HG02678 (cell line): ENCODE data around the gene NOL4L.
A peak's percentile ranks its signal among the peaks of the same experiment; 100 is the strongest.

Experiments
- ATAC-seq: cut with Tn5 transposase; IDR thresholded peaks from one replicate; pipeline ENCODE4 v1.9.1; 2021; ENCODE audit warnings: mild to moderate bottlenecking, moderate library complexity; ENCODE audit not compliant: unreplicated experiment

The NOL4L gene, protein sequence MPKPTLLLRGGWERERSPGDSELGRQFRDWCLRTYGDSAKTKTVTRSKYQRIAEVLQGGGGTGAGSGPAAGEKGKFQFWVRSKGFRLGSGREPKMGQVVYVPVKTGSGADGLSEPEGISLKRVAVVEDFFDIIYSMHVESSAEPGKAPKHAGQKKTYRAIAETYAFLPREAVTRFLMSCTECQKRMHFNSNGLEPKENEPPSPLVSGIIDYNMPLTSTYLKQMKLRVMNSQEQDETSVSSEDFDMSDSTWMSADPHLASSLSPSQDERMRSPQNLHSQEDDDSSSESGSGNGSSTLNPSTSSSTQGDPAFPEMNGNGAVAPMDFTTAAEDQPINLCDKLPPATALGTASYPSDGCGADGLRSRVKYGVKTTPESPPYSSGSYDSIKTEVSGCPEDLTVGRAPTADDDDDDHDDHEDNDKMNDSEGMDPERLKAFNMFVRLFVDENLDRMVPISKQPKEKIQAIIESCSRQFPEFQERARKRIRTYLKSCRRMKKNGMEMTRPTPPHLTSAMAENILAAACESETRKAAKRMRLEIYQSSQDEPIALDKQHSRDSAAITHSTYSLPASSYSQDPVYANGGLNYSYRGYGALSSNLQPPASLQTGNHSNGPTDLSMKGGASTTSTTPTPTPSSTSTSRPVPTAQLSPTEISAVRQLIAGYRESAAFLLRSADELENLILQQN

DNA sequence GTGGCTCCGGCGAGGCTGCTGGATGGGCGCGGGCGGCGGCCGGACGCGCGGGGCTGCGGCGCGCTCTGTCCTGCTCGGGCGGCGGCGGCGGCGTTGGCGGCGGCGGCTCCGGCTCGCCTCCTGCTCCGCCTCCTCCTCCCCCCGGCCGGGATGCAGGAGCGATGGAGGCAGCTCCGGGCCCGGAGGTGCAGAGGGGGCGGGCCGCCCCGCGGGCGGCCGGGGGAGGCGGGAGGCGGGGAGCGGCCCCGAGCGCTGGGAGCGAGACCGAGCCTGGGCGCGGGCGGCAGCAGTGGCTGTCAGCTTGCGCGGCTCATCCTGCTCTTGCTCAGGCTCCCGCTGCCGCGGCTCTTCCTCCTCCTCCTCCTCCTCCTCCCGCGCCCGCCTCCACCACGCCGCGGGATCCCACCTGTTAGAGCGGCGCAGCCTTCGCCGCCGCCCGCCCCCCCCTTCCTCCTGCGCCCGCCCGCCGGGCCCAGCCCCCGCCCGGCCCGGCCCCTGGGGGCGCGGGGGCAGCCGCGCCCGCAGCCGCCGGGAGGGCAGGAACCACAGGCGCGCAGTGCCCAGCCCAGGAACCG lies at the start of gene NOL4L:
Gene NOL4L, minus strand, starts transcription at position 323 of the 575 bp plus-strand sequence. CDS start 443 bp downstream, outside the sequence.
- ATAC-seq, result peak; percentile 19

DNA sequence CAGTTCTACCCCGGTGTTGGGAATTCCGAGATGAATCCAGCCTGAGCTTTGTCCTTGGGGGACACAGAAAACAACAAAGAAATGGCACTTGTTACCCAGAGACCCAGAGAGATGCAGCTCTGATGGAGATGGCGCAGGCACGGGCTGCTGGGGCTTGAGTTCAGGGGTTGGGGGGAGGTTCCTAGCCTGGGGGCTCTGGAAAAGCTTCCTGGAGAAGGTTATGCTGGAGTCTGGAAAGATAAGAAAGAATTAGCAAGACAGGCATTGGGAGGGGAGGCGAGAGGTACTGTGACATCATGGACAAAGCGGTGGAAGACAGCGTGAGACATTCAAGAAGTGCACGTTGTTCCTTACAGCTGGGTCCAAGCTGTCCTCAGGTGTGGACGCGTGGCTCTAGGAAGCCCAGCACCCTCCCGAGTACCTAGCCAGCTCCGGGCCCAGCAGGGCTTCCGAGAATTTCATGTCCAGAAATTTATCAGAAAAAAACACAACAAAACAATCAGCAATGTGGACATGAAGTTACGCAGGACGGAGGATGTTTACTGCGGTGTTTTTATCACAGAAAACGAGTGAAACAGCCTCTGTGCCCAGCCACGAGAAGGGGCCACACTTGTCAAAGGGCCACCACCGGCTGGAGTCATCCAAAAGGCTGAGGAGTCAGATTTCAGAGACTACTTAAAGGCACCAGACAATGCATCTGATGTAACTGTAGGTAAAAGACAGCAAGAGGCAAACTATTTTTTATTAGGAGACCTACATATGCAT lies 49.1 kb upstream of the NOL4L start:
- ATAC-seq, result no peak

DNA sequence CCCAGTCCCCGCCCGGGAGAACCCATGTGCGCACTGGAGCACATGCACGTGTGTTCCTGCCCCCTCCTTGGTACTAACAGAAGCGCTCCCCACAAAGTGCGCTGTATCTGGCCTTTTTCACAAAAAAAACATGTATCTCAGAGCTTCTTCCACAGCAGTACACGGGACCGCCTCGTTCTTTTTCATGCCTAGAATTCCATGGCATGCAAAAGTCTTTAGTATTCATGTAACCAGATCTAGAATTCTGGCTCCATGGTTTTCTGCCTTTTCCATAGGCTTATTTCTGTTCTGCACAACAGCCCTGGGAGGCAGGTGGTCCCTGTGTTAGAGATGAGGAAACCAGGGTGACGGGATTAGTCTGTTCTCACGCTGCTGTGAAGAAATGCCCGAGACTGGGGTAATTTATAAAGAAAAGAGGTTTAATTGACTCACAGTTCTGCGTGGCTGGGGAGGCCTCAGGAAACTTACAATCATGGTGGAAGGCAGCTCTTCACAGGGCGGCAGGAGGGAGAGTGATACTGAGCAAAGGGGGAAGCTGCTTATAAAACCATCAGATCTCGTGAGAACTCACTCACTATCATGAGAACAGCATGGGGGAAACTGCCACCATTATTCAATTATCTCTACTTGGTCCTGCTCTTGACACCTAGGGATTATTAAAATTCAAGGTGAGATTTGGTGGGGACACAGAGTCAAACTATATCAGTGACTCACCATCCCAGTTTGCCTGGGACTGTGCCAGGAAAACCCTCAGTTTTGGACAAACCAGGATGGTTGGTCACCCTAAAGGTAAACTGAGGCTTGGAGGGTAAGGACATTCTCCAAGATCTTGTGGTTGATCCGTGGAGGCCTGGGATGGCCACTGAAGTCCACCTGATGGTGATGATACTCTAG lies 47.6 kb upstream of the NOL4L start:
- ATAC-seq, result no peak

DNA sequence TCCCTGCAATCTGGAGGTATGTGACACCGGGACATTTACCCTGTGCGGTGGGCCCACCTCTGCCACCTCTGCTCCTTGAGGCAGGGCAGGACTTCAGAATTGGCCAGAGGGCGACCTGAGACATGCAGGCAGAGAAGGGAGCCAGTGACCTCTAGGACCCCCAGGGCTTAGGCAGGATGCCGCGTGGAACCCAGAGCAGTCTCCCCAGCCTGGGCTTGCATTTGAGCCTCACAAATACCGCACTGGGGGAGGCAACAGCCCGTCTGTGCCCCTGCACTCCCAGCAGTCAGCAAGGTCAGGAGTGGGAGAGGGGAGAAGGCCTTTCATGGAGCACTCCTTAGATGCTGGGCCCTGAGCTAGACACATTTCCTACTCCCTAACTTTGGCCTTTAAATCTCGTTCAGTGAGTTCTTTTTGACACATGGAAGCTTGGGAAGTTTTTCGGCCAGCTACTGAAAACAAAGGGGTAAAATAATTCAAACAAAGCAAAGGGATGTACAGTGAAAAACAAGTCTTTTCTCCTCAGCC lies 46.9 kb upstream of the NOL4L start:
- ATAC-seq, result no peak

DNA sequence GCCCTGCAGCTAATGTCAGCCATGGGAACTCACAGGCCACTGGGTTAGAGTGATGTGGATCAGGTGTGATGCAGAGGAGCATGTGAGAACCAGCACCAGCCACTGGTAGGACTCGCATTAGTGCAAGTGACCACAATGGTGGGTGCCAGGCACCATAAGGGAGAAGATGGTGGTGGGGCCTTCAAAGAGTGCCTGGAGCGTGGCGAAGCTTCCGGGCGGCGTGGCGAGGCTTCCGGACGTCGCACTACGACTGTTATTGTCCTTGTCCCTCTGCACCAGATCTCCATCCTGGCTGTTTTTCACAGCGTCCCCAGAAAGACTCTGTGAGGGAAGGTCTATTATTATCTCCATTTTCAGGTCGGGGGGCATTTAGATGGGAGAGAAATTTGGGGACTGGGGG lies 44.7 kb upstream of the NOL4L start:
- ATAC-seq, result no peak

DNA sequence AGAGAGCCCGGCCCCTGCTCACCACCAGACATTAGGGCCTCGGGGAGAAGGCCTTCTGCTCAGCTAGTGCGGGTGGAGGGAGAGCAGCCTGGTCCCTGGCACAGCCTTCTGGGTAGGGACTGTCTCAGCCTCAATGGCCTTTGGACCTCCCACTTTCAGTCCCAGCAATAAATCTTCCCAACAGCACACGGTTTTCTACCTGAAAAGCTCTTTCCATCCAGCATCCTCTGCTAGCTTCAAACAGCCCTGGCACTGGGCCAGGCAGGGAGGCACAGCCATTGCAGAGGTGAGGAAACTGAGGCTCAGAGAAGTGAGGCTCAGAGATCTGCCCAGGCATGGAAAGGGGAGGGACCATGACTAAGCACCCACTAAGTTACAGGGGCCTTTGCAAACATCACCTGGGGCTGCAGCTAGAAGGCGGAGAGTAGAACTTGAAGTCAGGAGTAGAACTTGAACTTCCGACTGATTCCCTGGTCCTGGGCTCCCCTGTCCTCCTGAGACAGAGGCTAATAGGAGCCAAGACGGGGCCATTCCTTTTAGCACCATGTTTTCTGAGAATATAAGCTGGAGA lies 43.9 kb upstream of the NOL4L start:
- ATAC-seq, result no peak

DNA sequence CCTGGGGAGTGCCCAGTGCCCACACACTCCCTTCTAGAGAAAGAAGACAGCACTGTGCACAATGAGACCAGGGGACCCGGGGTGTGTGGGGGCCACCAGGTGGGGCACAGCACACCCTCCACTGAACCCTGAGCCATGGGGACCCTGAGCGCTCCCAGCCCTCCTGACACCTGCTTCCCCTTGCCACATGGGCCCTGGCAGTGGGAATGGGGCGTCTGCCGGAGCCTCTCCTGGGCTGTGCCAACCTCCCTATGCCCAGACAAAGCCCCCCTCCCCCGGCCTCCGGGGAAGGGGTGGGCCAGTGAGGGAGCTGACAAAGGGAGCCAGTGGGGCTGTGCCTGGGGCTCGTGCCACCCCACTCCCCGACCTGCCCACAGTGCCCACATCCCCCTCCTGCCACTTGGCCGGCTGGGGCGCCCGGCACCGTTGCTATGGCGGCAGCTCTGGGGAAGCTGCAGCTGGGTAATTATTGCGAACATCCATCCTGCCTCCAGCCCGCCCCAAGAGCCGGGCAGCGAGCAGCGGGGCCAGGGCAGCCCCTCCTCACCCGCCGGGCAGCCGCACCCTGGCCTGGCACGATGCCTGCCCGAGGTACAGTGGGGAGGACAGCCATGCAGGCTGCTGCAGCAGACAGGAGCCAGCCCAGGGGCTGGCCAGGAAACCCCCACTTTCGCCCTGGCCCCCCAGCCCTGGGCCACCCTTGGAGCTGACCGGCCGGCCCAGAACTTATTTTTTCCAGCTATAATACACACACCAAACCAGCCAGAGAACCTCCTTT lies 41.9 kb upstream of the NOL4L start:
- ATAC-seq, result peak; percentile 20

DNA sequence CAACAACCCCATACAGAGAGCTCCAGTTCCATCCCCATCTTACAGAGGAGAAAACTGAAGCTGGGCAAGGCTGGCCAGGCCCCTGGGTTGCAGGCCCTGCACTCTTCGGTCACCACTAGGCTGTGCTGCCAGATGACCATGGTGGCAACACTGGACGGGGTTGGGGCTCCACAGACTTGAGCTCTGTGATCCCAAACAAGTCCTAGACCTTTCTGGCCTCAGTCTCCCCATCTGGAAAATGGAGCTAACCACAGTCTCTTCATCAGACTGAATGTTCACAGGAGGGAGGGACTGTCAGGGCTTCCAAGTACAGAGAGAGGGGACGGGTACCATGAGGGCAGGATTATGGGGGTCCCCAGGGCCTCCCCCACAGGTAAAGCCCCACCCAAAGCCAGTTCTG lies 41.3 kb upstream of the NOL4L start:
- no peak for ATAC-seq

DNA sequence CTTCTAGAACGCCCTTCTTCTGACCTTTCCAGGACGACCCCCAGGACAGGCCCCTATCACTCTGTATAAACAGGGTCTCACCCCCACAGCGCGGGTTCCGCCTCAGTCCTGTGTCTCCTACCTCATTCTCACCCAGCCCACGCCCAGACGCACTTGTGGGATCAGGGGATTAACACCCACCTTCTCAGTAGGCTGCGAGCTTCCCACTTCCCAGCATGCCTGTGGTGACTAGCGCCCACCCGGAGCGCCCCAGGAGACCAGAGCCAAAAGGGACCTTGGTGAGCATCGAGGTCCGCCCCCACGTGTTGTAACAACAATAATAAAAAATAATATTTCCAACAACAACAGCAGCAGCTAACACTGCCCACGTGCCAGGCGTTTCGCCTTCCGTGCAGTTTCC lies 40.9 kb upstream of the NOL4L start:
- no peak for ATAC-seq

DNA sequence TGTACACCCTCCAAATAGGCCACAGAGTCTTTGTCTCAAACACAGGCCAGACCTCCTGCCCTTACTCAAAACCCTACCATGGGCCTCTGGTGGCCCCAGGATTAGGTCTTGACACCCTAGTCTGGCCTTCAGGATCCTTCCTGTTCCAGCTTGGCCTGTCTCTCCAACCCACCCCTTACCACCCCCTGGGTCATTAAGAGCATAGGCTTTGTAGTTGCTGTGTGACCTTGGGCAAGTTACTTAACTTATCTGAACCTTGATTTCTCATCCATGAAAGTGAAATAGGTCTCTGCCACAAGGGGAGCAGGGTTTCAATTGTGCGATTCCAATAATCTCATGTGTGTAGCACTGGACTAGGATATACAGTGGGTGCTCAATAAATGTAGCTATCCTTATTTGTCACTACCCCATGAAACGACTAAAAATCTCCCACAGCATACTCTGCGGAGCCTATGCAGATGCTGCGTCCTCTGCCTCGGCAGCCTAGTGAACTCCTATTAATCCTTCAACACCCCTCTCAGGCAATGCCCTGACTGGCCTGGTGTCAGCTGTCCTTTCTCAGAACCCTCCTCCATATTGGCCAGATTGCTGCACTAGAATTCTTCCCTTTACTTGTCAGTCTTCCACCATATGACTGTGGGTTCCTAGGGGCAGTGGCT lies 39.7 kb upstream of the NOL4L start:
- ATAC-seq, result no peak

DNA sequence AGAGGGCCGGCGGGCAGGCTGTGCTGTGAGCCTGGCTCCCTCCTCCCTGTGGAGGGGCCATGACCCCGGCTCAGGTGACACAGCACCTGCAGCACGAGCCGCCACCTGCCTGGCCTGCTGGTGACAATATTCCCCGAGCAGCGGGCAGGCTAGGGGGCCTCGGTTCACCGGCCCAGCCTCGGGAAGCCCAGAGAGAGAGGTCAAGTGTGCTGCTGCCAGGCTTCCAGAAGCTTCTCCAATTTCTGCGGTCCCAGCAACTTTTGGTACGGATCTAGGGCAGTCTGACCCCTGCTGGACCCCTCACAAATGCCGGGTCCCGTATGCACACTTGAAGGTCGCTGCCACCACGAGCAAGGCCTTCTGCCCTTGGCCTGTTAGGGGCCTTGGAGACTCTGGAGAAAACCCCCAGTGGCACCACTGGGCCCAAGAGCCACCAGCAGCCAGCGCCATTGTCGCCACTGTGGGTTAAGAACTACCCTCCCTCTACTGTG lies 38.6 kb upstream of the NOL4L start:
- ATAC-seq, result no peak

DNA sequence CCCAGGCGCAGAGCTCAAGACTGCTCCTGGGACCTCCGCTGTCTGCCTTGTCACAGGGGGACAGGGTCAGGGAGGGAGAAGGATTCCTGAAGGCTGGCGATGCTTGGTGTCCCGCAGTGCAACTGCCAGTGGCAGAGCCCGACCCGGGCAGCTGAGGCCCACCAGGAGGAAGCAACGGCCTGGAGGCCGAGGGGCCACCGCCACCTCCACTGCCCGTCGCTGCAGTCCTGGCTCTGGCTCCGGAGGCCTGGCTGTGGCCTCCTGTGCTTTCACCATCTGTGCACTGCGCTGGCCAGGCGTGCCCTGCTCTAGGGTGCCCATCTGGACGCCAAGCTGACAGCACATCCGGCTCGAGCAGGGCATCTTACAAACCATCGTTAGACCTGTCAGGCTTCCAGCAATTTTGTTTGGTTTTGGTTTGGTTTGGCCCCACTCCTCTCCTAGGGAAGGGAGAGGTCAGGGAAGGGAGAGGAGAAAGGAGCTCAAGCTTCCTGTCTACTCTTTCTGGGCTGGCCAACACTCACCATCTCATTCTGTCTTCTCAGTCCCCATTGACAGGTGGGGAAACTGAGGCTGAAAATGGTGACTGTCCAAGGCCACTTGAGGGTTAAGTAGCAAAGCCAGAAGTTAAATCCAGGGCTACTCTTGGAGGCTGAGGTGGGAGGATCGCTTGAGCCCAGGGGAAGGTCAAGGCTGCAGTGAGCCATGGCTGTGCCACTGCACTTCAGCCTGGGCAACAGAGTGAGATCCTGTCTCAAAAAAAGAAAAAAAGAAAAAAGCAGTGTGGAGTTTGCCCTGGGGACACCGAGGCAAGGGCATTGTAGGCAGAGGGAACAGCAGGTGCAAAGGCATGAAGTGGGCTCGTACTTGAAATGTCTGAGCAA lies 37.7 kb upstream of the NOL4L start:
- ATAC-seq, result no peak

DNA sequence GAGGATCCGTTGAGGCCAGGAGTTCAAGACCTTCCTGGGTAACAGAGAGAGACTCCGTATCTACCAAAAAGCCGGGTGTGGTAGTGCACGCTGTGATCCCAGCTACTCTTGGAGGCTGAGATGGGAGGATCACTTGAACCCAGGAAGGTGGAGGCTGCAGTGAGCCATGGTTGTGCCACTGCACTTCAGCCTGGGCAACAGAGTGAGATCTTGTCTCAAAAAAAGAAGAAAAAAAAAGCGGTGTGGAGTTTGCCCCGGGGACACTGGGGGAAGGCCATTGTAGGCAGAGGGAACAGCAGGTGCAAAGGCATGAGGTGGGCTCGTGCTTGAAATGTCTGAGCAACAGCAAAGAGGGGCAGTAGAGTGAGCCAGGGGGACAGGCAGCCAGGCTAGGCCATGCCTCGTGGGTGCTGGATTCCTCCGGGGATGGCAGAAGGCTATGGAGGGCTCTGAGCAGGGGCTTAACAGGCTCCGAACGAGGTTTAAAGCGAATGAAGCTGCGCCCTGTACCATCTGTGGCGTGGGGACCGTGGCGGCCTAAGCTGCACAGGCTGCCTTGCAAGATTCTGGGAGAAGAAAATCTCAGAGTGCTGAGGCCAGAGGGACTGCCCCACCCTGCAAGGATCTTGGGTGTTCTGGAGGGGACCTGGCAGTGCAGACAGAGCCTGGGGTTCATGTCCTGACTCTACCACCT lies 36.9 kb upstream of the NOL4L start:
- no peak for ATAC-seq

DNA sequence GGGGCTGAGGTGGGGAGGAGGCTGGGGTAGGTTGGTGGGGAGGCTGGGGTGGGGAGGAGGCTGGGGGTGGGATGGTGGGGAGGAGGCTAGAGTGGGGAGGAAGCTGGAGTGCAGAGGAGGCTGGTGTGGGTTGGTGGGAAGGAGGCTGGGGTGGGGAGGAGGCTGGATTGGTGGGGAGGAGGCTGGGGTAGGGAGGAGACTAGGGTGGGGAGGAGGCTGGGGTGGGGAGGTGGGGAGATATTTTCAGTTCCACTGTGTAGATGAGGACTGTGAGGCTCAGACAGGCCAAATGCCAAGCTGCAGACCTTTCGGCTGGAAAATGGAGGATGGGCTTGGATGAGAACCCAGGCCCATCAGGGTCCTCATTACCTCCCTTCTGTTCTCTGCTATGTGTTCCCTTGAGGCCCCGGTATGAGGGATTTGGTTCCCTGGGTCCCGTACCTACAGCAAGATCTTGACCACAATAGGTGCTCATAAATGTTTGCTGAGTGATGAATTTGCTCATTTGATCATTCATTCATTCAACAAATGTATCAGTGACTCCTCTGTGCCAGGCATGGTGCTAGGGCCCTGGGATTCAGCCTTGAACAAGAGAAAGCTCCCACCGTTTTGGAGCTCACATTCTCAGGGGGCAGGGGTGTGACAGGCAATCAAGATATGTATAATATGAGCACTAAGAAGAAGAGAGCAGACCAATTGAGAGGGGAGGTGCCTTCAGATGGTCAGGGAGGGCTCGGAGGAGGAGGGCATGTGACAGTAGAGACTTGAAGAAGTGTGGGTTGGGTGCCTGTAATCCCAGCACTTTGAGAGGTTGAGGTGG lies 36.1 kb upstream of the NOL4L start:
- ATAC-seq, result no peak

DNA sequence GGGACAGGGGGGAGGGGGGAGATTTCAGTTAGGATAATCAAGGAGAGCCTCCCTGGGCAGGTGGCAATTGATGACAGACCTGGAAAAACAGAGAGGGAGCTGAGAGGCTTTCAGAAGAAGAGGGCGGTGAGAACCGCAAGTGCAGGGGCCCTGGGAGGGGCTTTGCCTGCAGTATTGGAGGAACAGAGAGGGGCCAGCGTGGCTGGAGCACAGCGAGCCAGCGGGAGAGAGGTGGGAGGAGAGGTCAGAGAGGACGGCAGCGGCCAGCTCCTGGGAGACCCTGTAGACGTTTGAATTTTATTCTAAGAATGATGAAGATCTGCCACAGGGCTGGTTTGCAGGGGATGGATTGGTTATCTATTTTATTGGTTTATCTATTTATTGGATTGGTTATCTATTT lies 34.5 kb upstream of the NOL4L start:
- no peak for ATAC-seq

DNA sequence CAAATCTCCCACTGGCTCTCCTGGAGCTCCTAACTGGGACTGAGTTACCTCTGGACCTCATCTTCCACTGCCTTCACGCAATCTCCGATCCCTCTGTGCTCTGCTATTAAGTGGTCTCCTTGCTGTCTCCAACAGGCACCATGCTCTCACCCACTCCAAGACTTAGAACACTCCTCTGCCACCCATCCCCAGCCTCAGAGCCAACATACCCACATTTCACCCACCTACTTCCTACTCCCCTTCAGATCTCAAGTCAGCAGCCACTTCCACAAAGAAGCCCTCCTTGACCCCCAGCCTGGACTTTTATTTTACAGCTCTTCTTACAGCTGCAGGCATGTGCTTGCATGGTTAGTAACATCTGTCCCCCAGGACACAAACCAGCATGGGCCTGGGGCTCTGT lies 29.6 kb upstream of the NOL4L start:
- ATAC-seq, result no peak
